ENCODE results near the gene FRAT2. TPM values are rescaled to one million over a fixed set of nuclear protein-coding genes. Genes with fewer than 3 reads are reported as not detected.
A peak's percentile ranks its signal among the peaks of the same experiment; 100 is the strongest.

Gene FRAT2
- total and polyA plus RNA-seq, 10 of the 15 experiments (the other 5 are each of a cell fraction or from before 2014, with no cell fraction given): 0.69 to 5.9 (median 3.8) TPM

DNA sequence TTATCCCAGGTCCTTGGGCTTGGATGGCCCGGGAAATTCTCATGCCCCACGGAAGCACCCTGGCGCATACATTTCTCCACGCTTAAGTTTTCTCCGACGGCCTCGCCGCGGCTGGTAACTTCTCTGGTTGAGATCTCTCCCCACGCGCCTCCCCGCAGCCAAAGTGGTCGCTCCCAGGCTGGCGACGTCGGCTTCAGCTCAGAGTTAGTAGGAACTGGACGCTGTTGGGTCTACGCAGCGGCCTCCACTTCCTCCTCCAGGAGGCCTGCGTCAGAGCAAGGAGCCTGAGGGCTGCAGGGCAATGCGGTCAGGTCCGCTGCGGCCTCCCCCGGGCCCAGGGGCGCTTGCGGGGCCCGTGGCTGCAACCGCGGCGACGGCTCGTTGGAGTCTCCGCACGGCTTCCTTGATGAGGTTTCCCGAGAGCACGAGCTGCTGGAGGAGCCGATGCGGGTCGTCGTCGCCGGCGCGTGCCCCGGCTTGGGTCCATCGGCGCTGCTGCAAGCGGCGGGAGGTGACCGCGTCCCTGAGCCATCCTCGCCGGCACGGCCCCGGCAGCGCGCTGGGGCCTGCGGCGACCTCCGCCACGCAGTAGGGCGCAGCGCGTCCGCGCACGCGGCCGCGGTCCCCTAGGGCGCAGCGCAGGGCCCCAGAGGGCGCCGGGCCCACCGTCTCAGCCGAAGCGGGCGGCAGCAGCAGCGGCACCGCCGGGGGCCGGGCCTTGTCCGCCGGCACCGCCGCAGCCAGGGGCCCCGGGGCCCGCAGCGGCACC is 744 bp downstream of the FRAT2 start:
- Histone ChIP-seq H3K4me2 (ENCODE audit: control insufficient read depth, insufficient read depth) (peak overlapping the region; percentile 88), H3K27me3 (replicated peaks in 1 of 2; ENCODE audit: control insufficient read depth in 2 of 2, insufficient read depth in 2 of 2, low read length in 1 of 2) (peaks cover 0 to 9% of the 10 kb centered on the region in 2 experiments; a peak in 1 of 4 replicates), H3K27ac (ENCODE audit: control insufficient read depth, insufficient read depth) (no peak overlapping the region), H3K4me1 (ENCODE audit: control insufficient read depth, insufficient read depth, low read length) (peaks cover 5% of the 10 kb centered on the region; the same call in 1 of the 2 replicates), H3K79me2 (ENCODE audit: control insufficient read depth, insufficient read depth, low read length) (no peaks in the 10 kb centered on the region), H4K20me1 (ENCODE audit: control insufficient read depth, insufficient read depth) (no peaks in the 10 kb centered on the region; the same call in 1 of the 2 replicates), H3K36me3 (ENCODE audit: control insufficient read depth in 2 of 2, insufficient read depth in 2 of 2, low read length in 1 of 2) (no peaks in the 10 kb centered on the region), H3K4me3 (peak overlapping the region; percentile 89), H3K9ac (ENCODE audit: control insufficient read depth, insufficient read depth, low read length) (peak overlapping the region; percentile 47), H2AFZ (ENCODE audit: control insufficient read depth, low read depth, low read length) (peak overlapping the region; percentile 62), H3K9me3 (replicated peaks; ENCODE audit: control insufficient read depth, insufficient read depth, low read length) (no peaks in the 10 kb centered on the region)
- in situ Hi-C loops (cut with MboI) (no loop called here), intact Hi-C loops (cut with micrococcal nuclease; ENCODE audit: unreplicated experiment) (loop anchor here (5.0 kb wide), 1 partner anchor 41 kb away; the partner anchor contains the start of gene ARHGAP19)
- POLR2A ChIA-PET: interaction anchor here (0.6 to 1.8 kb wide), 4 partner anchors 15 to 55 kb away, joined by 3 to 5 read pairs (median 4); partner anchors contain the start of genes ARHGAP19 and FRAT1
- WGBS (ENCODE audit: insufficient coverage, insufficient replicate concordance, low lambda C conversion rate, missing lambda C conversion rate): under 1% methylated on average over 62 of the region's 89 CpGs
- ATAC-seq (peak; percentile 45), DNase-seq (ENCODE audit: low read depth, low spot score) (no peak), FAIRE-seq (no peak)
- peak; percentile 34; the same call in 1 of the 2 replicates for TF ChIP-seq RUNX3 (IDR thresholded peaks at IDR 0.05; ENCODE audit: low read length)
- peak; percentile 56; the same call in 1 of the 2 replicates for TF ChIP-seq FOXK2 (IDR thresholded peaks at IDR 0.05)
- TF ChIP-seq ASH2L (IDR thresholded peaks at IDR 0.05; ENCODE audit: borderline replicate concordance, low read depth): 0 out of 2 replicates have a peak, but pooled peaks have one; percentile 54
- TF ChIP-seq NR2F1 (conservative IDR thresholded peaks at IDR 0.05): 0 out of 2 replicates have a peak, but pooled peaks have one; percentile 17
- peak in 1 of 2 experiments; percentile 20; a peak in 2 of 4 replicates for TF ChIP-seq IKZF2 (IDR thresholded peaks at IDR 0.05)
- TF ChIP-seq EED (IDR thresholded peaks at IDR 0.05; ENCODE audit: low read depth): 0 out of 2 replicates have a peak, but pooled peaks have one; percentile 21
- no peak for TF ChIP-seq RCOR1 (conservative IDR thresholded peaks at IDR 0.05; ENCODE audit: low read depth, low read length)
- TF ChIP-seq CREB1 (IDR thresholded peaks at IDR 0.05; ENCODE audit: low read depth): no peak
- TF ChIP-seq IKZF1 (conservative IDR thresholded peaks at IDR 0.05): peak; percentile 39
- no peak for TF ChIP-seq MTA2 (IDR thresholded peaks at IDR 0.05; ENCODE audit: low read depth)
- TF ChIP-seq ZNF217 (IDR thresholded peaks at IDR 0.05): no peak
- TF ChIP-seq ATF7 (IDR thresholded peaks at IDR 0.05; ENCODE audit: low read depth): peak; percentile 59; the same call in 1 of the 2 replicates
- TF ChIP-seq SPI1 (IDR thresholded peaks at IDR 0.05; ENCODE audit: borderline replicate concordance, insufficient read depth, low read depth, low read length): peak; percentile 40; the same call in 1 of the 2 replicates
- CTCF ChIA-PET: interaction anchor here (0.8 to 4.0 kb wide), 10 partner anchors 8 to 308 kb away, joined by 3 to 29 read pairs (median 3); no protein-coding TSS in a partner anchor
- RAD21 ChIA-PET (ENCODE audit: unreplicated experiment): interaction anchor here (1.2 to 2.9 kb wide), 2 partner anchors 10 to 55 kb away, joined by 3 to 14 read pairs; no protein-coding TSS in a partner anchor
- SMC1A ChIA-PET (ENCODE audit: uncharacterized antibody, unreplicated experiment): interaction anchor here (0.7 to 3.4 kb wide), 7 partner anchors 10 to 70 kb away, joined by 3 to 17 read pairs (median 3); no protein-coding TSS in a partner anchor
- BruUV-seq (replicated peaks): no TSS peak
